Psoas muscle (tissue), 8 donors: ENCODE measurements around the gene UBE2I. TPM values are rescaled to one million over a fixed set of nuclear protein-coding genes. Genes with fewer than 3 reads are reported as not detected.

Source experiments
- ATAC-seq, 4 donors: fragments of 200-7000 bp; cut with Tn5 transposase; one replicate each; pipeline ENCODE4 v1.9.1; 2020; ENCODE audit warnings: moderate library complexity in 3 of 4, mild to moderate bottlenecking in 2 of 4
- DNase-seq, 2 donors: peaks; one replicate each; pipeline ENCODE4 v3.0.0-alpha.2; 2020
- H3K27ac ChIP-seq: fragments of 200-600 bp; one replicate; pipeline ENCODE4 v1.8.0; 2022
- H3K27me3 ChIP-seq, 3 donors: fragments of 200-600 bp in 1 of 3; one replicate each; pipeline versions ENCODE4 v1.6.1 to v1.8.0; 2013 to 2022; ENCODE audit warnings: low read length in 2 of 3, mild to moderate bottlenecking in 2 of 3, moderate library complexity in 1 of 3; ENCODE audit not compliant: insufficient read depth in 3 of 3
- H3K36me3 ChIP-seq, 2 donors: fragments of 200-600 bp in 1 of 2; one replicate each; pipeline versions ENCODE4 v1.6.1 to v1.8.0; 2013 to 2022; ENCODE audit warnings: low read depth in 1 of 2, mild to moderate bottlenecking in 1 of 2, moderate library complexity in 1 of 2; ENCODE audit not compliant: insufficient read depth in 1 of 2
- H3K4me1 ChIP-seq: fragments of 200-600 bp; one replicate; pipeline ENCODE4 v1.8.0; 2022
- H3K4me3 ChIP-seq: fragments of 200-600 bp; one replicate; pipeline ENCODE4 v1.8.0; 2022; ENCODE audit warnings: mild to moderate bottlenecking
- H3K9me3 ChIP-seq: fragments of 200-600 bp; one replicate; pipeline ENCODE4 v1.8.0; 2022
- WGBS, 3 donors: extraction: QIAGEN DNeasy Blood & Tissue Kit; methylation state at CpG; one replicate each; pipeline versions ENCODE4 v1.1.6 to v1.1.7; 2013; 5-methylcytosine and 5-hydroxymethylcytosine counted together
- intact Hi-C, 2 donors: fragments of 100-400 bp; cut with DNase I; formaldehyde crosslinking; loops; one replicate each; pipeline versions ENCODE4 v1.11.0 to v1.14.2; 2022
- polyA plus RNA-seq, 3 donors: library from polyadenylated mRNA; stranded (reverse); fragments of 200-250 nt; gene quantifications; one replicate each; pipeline ENCODE4 v1.2.3, GENCODE V29; 2013
- total RNA-seq, 4 donors: library from RNA; stranded (reverse); fragmentation: NEBNext Ultra II Directional in 2 of 4; extraction: Animal tissue kit (Norgen Biotek cat#: 25700) in 2 of 4; gene quantifications; one replicate each; pipeline versions ENCODE4 v1.2.1 to v1.2.4, GENCODE V29; 2021 to 2023
- TF ChIP-seq, protein P1 (sequence below): fragments of 200-600 bp; IDR thresholded peaks from one replicate; pipeline ENCODE4 v1.8.0; 2022; ENCODE audit warnings: antibody characterized with exemption
- donor health status: healthy with polysubstance abuse.
- donor health status: DM: no; HTN: no; CAD: no; lungs with moderate emphysema.
- donor health status: Bipolar disorder and iron deficiency.
- donor health status: healthy.
- donor health status: DM: yes; HTN: yes; CAD: no.
- donor health status: DM: no; HTN: no; CAD: no.
- donor health status: DM: no; HTN: no; CAD: no.
- donor health status: DM: yes; HTN: yes; CAD: no.

The UBE2I gene
- total and polyA plus RNA-seq, 7 donors, result 46.2 to 101 (median 55.6) TPM

DNA sequence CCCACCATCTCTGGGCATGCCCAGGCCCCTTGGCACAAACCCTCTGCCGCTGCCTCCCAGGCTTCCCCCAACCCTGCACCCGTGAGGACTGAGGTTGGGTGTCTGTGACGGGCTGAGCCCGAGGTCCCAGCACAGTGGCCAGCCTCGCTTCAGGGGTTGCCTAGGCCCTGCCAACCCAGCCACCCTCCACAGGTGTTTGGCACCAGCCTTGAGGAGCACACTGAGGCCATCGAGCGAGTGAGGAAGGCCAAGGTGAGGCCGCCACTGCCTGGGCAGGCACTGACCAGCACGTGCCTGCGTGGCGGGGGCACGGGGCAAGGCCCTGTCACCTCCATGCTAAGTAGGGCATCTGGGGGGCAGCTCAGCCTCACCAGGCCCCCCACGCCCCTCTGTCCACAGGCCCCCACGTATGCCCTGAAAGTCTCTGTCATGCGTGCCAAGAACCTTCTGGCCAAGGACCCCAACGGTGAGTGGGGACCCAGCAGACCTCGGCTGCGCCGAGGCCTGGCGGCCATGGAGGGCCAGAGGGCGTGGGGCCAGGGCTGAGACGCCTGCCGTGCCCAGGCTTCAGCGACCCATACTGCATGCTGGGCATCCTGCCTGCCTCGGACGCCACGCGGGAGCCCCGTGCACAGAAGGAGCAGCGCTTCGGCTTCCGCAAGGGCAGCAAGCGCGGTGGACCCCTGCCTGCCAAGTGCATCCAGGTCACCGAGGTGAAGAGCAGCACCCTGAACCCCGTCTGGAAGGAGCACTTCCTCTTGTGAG lies 31.5 kb downstream of the UBE2I start:
- TF ChIP-seq, protein P1, sequence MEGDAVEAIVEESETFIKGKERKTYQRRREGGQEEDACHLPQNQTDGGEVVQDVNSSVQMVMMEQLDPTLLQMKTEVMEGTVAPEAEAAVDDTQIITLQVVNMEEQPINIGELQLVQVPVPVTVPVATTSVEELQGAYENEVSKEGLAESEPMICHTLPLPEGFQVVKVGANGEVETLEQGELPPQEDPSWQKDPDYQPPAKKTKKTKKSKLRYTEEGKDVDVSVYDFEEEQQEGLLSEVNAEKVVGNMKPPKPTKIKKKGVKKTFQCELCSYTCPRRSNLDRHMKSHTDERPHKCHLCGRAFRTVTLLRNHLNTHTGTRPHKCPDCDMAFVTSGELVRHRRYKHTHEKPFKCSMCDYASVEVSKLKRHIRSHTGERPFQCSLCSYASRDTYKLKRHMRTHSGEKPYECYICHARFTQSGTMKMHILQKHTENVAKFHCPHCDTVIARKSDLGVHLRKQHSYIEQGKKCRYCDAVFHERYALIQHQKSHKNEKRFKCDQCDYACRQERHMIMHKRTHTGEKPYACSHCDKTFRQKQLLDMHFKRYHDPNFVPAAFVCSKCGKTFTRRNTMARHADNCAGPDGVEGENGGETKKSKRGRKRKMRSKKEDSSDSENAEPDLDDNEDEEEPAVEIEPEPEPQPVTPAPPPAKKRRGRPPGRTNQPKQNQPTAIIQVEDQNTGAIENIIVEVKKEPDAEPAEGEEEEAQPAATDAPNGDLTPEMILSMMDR, result no peak
- ATAC-seq (no peak), DNase-seq (no peak)
- peaks cover 5% of the 10 kb centered on the region for H3K4me1 ChIP-seq
- H3K4me3 ChIP-seq, result no peak overlapping the region
- 62 to 72% (median 64%) methylated on average over 36 of the region's 36 CpGs for WGBS, 3 donors
- intact Hi-C loops, result no loop called here
- no peaks in the 10 kb centered on the region for H3K36me3 ChIP-seq
- H3K9me3 ChIP-seq, result no peaks in the 10 kb centered on the region
- H3K27ac ChIP-seq, result no peak overlapping the region
- H3K27me3 ChIP-seq, result peaks cover 0 to 2% (median 0%) of the 10 kb centered on the region in 3 donors

DNA sequence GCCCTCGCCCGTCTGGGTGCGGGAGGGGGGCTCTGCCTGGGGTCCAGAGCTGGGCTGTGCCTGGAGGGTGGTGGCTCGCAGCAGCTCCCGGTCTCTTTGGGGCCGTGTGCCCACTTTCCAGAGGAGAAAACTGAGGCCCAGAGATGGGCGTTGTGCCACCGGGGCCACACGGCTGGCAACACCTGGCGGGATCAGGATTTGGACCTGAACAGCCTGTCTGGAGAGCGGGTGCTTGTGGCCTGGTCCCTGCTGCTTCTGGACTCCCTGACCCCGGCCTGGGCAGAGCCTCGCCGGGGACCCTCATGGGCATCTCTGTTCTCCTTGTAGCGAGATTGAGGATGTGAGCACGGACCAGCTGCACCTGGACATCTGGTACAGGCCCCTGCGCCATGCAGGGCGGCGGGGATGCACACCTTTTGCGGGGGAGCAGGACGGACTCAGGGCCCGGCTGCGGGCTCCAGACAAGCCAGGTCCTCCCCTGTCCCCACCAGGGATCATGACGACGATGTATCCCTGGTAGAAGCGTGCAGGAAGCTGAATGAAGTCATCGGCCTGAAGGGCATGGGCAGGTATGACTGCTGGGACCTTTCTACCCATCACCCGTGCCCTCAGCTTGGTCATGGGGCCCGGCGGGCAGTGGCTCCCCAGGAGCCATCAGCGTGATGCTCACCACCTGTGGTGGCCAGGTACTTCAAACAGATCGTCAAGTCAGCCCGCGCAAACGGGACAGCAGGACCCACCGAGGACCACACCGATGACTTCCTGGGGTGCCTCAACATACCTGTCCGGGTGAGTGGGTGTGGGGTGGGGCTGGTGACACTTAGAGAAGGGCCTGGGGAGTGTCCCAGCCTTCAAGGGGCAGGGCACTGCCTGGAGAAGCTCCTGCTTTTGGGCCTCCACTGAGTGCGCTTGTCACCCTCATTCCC lies 32.3 kb downstream of the UBE2I start:
- Histone ChIP-seq H3K4me3 (no peak overlapping the region), H3K27me3 (no peaks in the 10 kb centered on the region), H3K27ac (no peak overlapping the region), H3K36me3 (no peaks in the 10 kb centered on the region), H3K4me1 (peaks cover 5% of the 10 kb centered on the region), H3K9me3 (no peaks in the 10 kb centered on the region)
- TF ChIP-seq, protein P1, result no peak
- intact Hi-C loops, result no loop called here
- 79 to 81% (median 80%) methylated on average over 38 to 39 of the region's 39 CpGs for WGBS, 3 donors
- ATAC-seq (no peak), DNase-seq (no peak)

GRCh38 chr16:1342526-1343427 lies 33.3 kb downstream of the UBE2I start:
- H3K36me3 ChIP-seq, result peaks cover 0 to 4% of the 10 kb centered on the region in 2 donors
- H3K27ac ChIP-seq, result no peak overlapping the region
- H3K27me3 ChIP-seq, result no peaks in the 10 kb centered on the region
- H3K4me1 ChIP-seq, result peaks cover 5% of the 10 kb centered on the region
- intact Hi-C loops, result no loop called here
- peak overlapping the region; percentile 55 for H3K4me3 ChIP-seq
- whole genome bisulfite sequencing, 3 donors, result 6 to 14% (median 8%) methylated on average over 37 to 49 of the region's 49 CpGs
- DNase-seq (peak; percentile 93 to 98), ATAC-seq (peak; percentile 96 to 98 (median 97))
- H3K9me3 ChIP-seq, result no peaks in the 10 kb centered on the region
- TF ChIP-seq, protein P1, result no peak

GRCh38 chr16:1343428-1344242 lies 34.2 kb downstream of the UBE2I start:
- ATAC-seq (peak in 1 of 4 donors; percentile 5), DNase-seq (no peak)
- 30 to 35% (median 31%) methylated on average over 42 to 44 of the region's 44 CpGs for WGBS, 3 donors
- intact Hi-C loops, result no loop called here
- H3K4me3 ChIP-seq, result peak overlapping the region; percentile 55
- H3K27ac ChIP-seq, result no peak overlapping the region
- TF ChIP-seq, protein P1, result no peak
- H3K9me3 ChIP-seq, result no peaks in the 10 kb centered on the region
- H3K27me3 ChIP-seq, result no peaks in the 10 kb centered on the region
- peaks cover 5% of the 10 kb centered on the region for H3K4me1 ChIP-seq
- H3K36me3 ChIP-seq, result peaks cover 0 to 13% of the 10 kb centered on the region in 2 donors
